ENCODE data around the gene AHCYL2.

AHCYL2 gene

GRCh38 chr7:129224251-129225205, at the start of gene AHCYL2:
Gene AHCYL2, plus strand, starts transcription at chr7:129225030.
- no peaks in the 10 kb centered on the region for H4K20me1 ChIP-seq (ENCODE audit: insufficient read depth, low read length)
- peak within 1 kb of the TSS; percentile 80 for H3K4me2 ChIP-seq (ENCODE audit: low read length)
- H3K79me2 ChIP-seq (ENCODE audit: insufficient read depth, low read length): no peaks in the 10 kb centered on the region
- peaks cover 28% of the 10 kb centered on the region for H3K4me1 ChIP-seq (ENCODE audit: insufficient read depth, low read length, severe bottlenecking)
- H3K27me3 ChIP-seq (ENCODE audit: insufficient read depth, low read length): no peaks in the 10 kb centered on the region
- no peaks in the 10 kb centered on the region for H3K36me3 ChIP-seq (ENCODE audit: insufficient read depth, low read length)
- TF ChIP-seq EZH2 (IDR thresholded peaks at IDR 0.05; ENCODE audit: borderline replicate concordance, low read length): no peak
- no peak for TF ChIP-seq CTCF (IDR thresholded peaks at IDR 0.05; ENCODE audit: low read length)
- peak within 1 kb of the TSS; percentile 63 for H3K9ac ChIP-seq (ENCODE audit: low read length)
- peak within 1 kb of the TSS; percentile 77 for H2AFZ ChIP-seq (ENCODE audit: low read length)
- H3K9me2 ChIP-seq (ENCODE audit: low read depth, low read length): no peaks in the 10 kb centered on the region
- H3F3A ChIP-seq (ENCODE audit: insufficient read depth, low read length): no peaks in the 10 kb centered on the region
- no peaks in the 10 kb centered on the region for H3K9me3 ChIP-seq (ENCODE audit: low read length)
- H3K4me3 ChIP-seq (ENCODE audit: low read depth, low read length, poor library complexity, severe bottlenecking): peak within 1 kb of the TSS; percentile 68
- H3K27ac ChIP-seq (ENCODE audit: low read depth, low read length, poor library complexity, severe bottlenecking): peak within 1 kb of the TSS; percentile 54

- H2AFZ ChIP-seq (ENCODE audit: low read length): no peak overlapping the region
- no peaks in the 10 kb centered on the region for H3K36me3 ChIP-seq (ENCODE audit: insufficient read depth, low read length)
- H4K20me1 ChIP-seq (ENCODE audit: insufficient read depth, low read length): no peaks in the 10 kb centered on the region
- H3K27ac ChIP-seq (ENCODE audit: low read depth, low read length, poor library complexity, severe bottlenecking): no peak overlapping the region
- H3K27me3 ChIP-seq (ENCODE audit: insufficient read depth, low read length): peaks cover 7% of the 10 kb centered on the region; the same call in 1 of the 2 replicates
- H3K4me3 ChIP-seq (ENCODE audit: low read depth, low read length, poor library complexity, severe bottlenecking): no peak overlapping the region
- no peaks in the 10 kb centered on the region for H3K9me2 ChIP-seq (ENCODE audit: low read depth, low read length)
- no peaks in the 10 kb centered on the region for H3F3A ChIP-seq (ENCODE audit: insufficient read depth, low read length)
- no peak overlapping the region for H3K4me2 ChIP-seq (ENCODE audit: low read length)
- TF ChIP-seq EZH2 (IDR thresholded peaks at IDR 0.05; ENCODE audit: borderline replicate concordance, low read length) (no peak), CTCF (IDR thresholded peaks at IDR 0.05; ENCODE audit: low read length) (no peak)
- H3K9ac ChIP-seq (ENCODE audit: low read length): no peak overlapping the region
- peaks cover 2% of the 10 kb centered on the region; the same call in 1 of the 2 replicates for H3K9me3 ChIP-seq (ENCODE audit: low read length)
- no peaks in the 10 kb centered on the region for H3K79me2 ChIP-seq (ENCODE audit: insufficient read depth, low read length)
- no peaks in the 10 kb centered on the region for H3K4me1 ChIP-seq (ENCODE audit: insufficient read depth, low read length, severe bottlenecking)
Measured at GRCh38 chr7:129176916-129177710, 47.7 kb upstream of the AHCYL2 start.

- TF ChIP-seq CTCF (IDR thresholded peaks at IDR 0.05; ENCODE audit: low read length): no peak
- no peak for TF ChIP-seq EZH2 (IDR thresholded peaks at IDR 0.05; ENCODE audit: borderline replicate concordance, low read length)
- H3K4me1 ChIP-seq (ENCODE audit: insufficient read depth, low read length, severe bottlenecking): peaks cover 23% of the 10 kb centered on the region
- no peak overlapping the region for H2AFZ ChIP-seq (ENCODE audit: low read length)
- no peak overlapping the region for H3K27ac ChIP-seq (ENCODE audit: low read depth, low read length, poor library complexity, severe bottlenecking)
- peaks cover 2% of the 10 kb centered on the region; the same call in 1 of the 2 replicates for H3K9me3 ChIP-seq (ENCODE audit: low read length)
- no peaks in the 10 kb centered on the region for H3K36me3 ChIP-seq (ENCODE audit: insufficient read depth, low read length)
- no peak overlapping the region for H3K4me2 ChIP-seq (ENCODE audit: low read length)
- no peak overlapping the region for H3K4me3 ChIP-seq (ENCODE audit: low read depth, low read length, poor library complexity, severe bottlenecking)
- H3F3A ChIP-seq (ENCODE audit: insufficient read depth, low read length): no peaks in the 10 kb centered on the region
- H3K9me2 ChIP-seq (ENCODE audit: low read depth, low read length): no peaks in the 10 kb centered on the region
- no peaks in the 10 kb centered on the region for H3K79me2 ChIP-seq (ENCODE audit: insufficient read depth, low read length)
- H4K20me1 ChIP-seq (ENCODE audit: insufficient read depth, low read length): no peaks in the 10 kb centered on the region
- H3K9ac ChIP-seq (ENCODE audit: low read length): no peak overlapping the region
- H3K27me3 ChIP-seq (ENCODE audit: insufficient read depth, low read length): peaks cover 25% of the 10 kb centered on the region; the same call in 1 of the 2 replicates
Measured at GRCh38 chr7:129184981-129185670, 39.7 kb upstream of the AHCYL2 start.

All from OCI-LY1 (cell line).